H1 (cell line): Measurements from ENCODE around the gene GALNTL6.

Source experiments
- EZH2 ChIP-seq: fragments of 200-600 bp; sonication (generic); IDR thresholded peaks from 2 replicates; pipeline ENCODE4 v1.7.1; 2012; ENCODE audit warnings: low read depth, mild to moderate bottlenecking, moderate library complexity, low read length, inconsistent platforms; ENCODE audit not compliant: severe bottlenecking
- MAFK ChIP-seq: IDR thresholded peaks from 2 replicates; pipeline ENCODE4 v1.6.1; 2012; ENCODE audit warnings: low read depth, mild to moderate bottlenecking, improper control_type of control experiment, low read length
- POLR2A ChIP-seq, 2 experiments: IDR thresholded peaks; 1 replicate in 1 of 2; 2 replicates in 1 of 2; pipeline ENCODE4 v1.6.1; 2011; ENCODE audit warnings: low read depth in 2 of 2, low read length in 2 of 2, mild to moderate bottlenecking in 2 of 2; ENCODE audit errors: control extremely low read depth in 1 of 2
- SIN3A ChIP-seq, 2 experiments: IDR thresholded peaks in 1 of 2; conservative IDR thresholded peaks in 1 of 2; 2 replicates each; pipeline ENCODE4 v1.6.1; 2011 to 2012; ENCODE audit warnings: low read length in 2 of 2, improper control_type of control experiment in 1 of 2, low read depth in 1 of 2, mild to moderate bottlenecking in 1 of 2
- TAF7 ChIP-seq: optimal IDR thresholded peaks from 2 replicates; pipeline ENCODE3; 2011; ENCODE audit warnings: low read depth, mild to moderate bottlenecking, inconsistent platforms, low read length, moderate library complexity, borderline replicate concordance
- TEAD4 ChIP-seq: IDR thresholded peaks from 2 replicates; pipeline ENCODE4 v1.6.1; 2012; ENCODE audit warnings: low read depth, low read length, inconsistent platforms, mixed read lengths
- TF ChIP-seq, protein P1 (sequence below): IDR thresholded peaks from 2 replicates; pipeline ENCODE4 v1.6.1; 2012; ENCODE audit warnings: inconsistent platforms
- TF ChIP-seq, protein P2 (sequence below), 3 experiments: IDR thresholded peaks; 1 replicate in 2 of 3; 2 replicates in 1 of 3; pipeline versions ENCODE4 v1.5.1 to v1.6.1; 2011; ENCODE audit warnings: low read length in 3 of 3, mild to moderate bottlenecking in 3 of 3, inconsistent platforms in 2 of 3, low read depth in 1 of 3, moderate library complexity in 1 of 3; ENCODE audit not compliant: insufficient read depth in 1 of 3; ENCODE audit errors: control extremely low read depth in 1 of 3

DNA sequence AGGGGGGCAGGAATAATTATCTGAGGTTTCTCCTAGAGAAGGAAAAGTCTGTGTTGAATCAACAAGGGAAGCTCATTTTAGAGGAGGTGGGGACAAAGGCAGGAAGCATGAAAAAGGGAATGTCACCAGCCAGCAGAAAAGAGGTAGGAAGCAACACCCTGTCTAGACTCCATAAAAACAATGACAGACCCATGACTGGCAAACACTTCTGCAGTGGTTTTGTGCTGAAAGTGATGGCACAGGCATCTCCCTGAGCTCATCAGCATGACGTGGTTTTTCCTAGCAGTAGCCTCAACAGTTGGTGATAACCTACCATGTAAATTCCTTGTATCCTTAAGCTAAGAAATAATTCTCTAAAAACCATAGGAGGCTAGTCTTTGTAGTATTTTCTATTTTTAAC, 1244.7 kb downstream of the GALNTL6 start:
- no peak for TF ChIP-seq SIN3A (conservative IDR thresholded peaks at IDR 0.05 in 1 of 2, IDR thresholded peaks at IDR 0.05 in 1 of 2; ENCODE audit: low read depth in 1 of 2, low read length in 2 of 2)
- no peak for TF ChIP-seq POLR2A (IDR thresholded peaks at IDR 0.05; ENCODE audit: control extremely low read depth in 1 of 2, low read depth in 2 of 2, low read length in 2 of 2)
- no peak for TF ChIP-seq TEAD4
- TF ChIP-seq, protein P1, sequence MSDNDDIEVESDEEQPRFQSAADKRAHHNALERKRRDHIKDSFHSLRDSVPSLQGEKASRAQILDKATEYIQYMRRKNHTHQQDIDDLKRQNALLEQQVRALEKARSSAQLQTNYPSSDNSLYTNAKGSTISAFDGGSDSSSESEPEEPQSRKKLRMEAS: no peak
- TF ChIP-seq, protein P2, sequence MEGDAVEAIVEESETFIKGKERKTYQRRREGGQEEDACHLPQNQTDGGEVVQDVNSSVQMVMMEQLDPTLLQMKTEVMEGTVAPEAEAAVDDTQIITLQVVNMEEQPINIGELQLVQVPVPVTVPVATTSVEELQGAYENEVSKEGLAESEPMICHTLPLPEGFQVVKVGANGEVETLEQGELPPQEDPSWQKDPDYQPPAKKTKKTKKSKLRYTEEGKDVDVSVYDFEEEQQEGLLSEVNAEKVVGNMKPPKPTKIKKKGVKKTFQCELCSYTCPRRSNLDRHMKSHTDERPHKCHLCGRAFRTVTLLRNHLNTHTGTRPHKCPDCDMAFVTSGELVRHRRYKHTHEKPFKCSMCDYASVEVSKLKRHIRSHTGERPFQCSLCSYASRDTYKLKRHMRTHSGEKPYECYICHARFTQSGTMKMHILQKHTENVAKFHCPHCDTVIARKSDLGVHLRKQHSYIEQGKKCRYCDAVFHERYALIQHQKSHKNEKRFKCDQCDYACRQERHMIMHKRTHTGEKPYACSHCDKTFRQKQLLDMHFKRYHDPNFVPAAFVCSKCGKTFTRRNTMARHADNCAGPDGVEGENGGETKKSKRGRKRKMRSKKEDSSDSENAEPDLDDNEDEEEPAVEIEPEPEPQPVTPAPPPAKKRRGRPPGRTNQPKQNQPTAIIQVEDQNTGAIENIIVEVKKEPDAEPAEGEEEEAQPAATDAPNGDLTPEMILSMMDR (IDR thresholded peaks at IDR 0.05; ENCODE audit: control extremely low read depth in 1 of 3, insufficient read depth in 1 of 3, low read depth in 1 of 3, low read length in 3 of 3): no peak
- TF ChIP-seq EZH2: no peak
- TF ChIP-seq TAF7: no peak
- TF ChIP-seq MAFK: no peak
